Retinal pigment epithelial cell (primary cell): ENCODE results near the gene ARMC12.

Experiments used
- DNase-seq: peaks from one replicate; pipeline ENCODE4 v3.0.0-alpha.2; 2010; ENCODE audit warnings: low read depth
- H3K4me3 ChIP-seq: 2 replicates; pipeline ENCODE4 v1.5.1; 2011; ENCODE audit warnings: mild to moderate bottlenecking, low read length, control low read depth, moderate library complexity
- TF ChIP-seq, protein P1 (sequence below): conservative IDR thresholded peaks from 2 replicates; pipeline ENCODE4 v1.5.1; 2011; ENCODE audit warnings: low read depth, low read length, control low read depth, inconsistent platforms

ARMC12 gene

DNA sequence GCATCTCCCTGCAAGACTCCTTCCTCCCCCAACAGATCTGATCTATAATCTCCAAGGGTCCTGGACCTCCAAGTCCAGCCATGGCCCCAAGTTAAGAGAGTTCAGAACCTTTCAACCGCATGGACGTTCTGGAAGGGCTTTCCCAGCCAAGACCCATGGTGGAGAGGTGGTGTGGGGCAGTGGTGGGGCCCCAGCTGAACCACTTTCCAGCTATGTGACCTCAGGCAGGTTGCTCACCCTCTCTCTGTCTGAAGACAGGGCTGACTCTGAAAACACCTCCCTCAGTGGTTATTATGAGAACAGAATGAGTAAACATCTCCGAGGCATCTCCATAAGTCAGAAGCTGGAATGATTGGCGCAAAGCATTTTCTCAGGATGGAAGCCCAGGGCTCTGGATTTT lies 59.4 kb downstream of the ARMC12 start:
- H3K4me3 ChIP-seq = no peak overlapping the region
- TF ChIP-seq, protein P1, sequence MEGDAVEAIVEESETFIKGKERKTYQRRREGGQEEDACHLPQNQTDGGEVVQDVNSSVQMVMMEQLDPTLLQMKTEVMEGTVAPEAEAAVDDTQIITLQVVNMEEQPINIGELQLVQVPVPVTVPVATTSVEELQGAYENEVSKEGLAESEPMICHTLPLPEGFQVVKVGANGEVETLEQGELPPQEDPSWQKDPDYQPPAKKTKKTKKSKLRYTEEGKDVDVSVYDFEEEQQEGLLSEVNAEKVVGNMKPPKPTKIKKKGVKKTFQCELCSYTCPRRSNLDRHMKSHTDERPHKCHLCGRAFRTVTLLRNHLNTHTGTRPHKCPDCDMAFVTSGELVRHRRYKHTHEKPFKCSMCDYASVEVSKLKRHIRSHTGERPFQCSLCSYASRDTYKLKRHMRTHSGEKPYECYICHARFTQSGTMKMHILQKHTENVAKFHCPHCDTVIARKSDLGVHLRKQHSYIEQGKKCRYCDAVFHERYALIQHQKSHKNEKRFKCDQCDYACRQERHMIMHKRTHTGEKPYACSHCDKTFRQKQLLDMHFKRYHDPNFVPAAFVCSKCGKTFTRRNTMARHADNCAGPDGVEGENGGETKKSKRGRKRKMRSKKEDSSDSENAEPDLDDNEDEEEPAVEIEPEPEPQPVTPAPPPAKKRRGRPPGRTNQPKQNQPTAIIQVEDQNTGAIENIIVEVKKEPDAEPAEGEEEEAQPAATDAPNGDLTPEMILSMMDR = no peak
- DNase-seq = no peak

- TF ChIP-seq, protein P1 = no peak
- H3K4me3 ChIP-seq = no peak overlapping the region
- DNase-seq = no peak
Measured at GRCh38 chr6:35797837-35798526, 61.1 kb downstream of the ARMC12 start.
